ENCODE results near the gene GMPPB. TPM values are rescaled to one million over a fixed set of nuclear protein-coding genes. Genes with fewer than 3 reads are reported as not detected.
"Not testable (repeated sequence)": the region's sequence is repeated elsewhere in the genome, so short reads cannot be mapped to it uniquely, and the experiment has no call there.

GMPPB gene
- total RNA-seq, 1 donor from 2014 or later: 38.0 TPM

- ATAC-seq (no peak), DNase-seq (ENCODE audit: low spot score) (no peak)
These were observed 8.8 kb downstream of the GMPPB start for GRCh38 chr3:49714728-49715550.

- DNase-seq (ENCODE audit: low spot score) (no peak), ATAC-seq (no peak)
These were observed 10.2 kb downstream of the GMPPB start for GRCh38 chr3:49713336-49714105.

- peak; percentile 10 for ATAC-seq
- DNase-seq (ENCODE audit: low spot score): peak; percentile 45
These were observed 11.0 kb downstream of the GMPPB start for GRCh38 chr3:49712631-49713317.

- DNase-seq (ENCODE audit: low spot score): no peak
- ATAC-seq: no peak
These were observed 11.6 kb downstream of the GMPPB start for GRCh38 chr3:49712166-49712565.

GRCh38 chr3:49711489-49711888 lies 12.3 kb downstream of the GMPPB start:
- ATAC-seq (no peak), DNase-seq (ENCODE audit: low spot score) (no peak)

- ATAC-seq (no peak), DNase-seq (ENCODE audit: low spot score) (no peak)
These were observed 13.9 kb downstream of the GMPPB start for GRCh38 chr3:49709852-49710251.

GRCh38 chr3:49707113-49707480 lies 16.7 kb downstream of the GMPPB start:
- ATAC-seq: no peak
- no peak for DNase-seq (ENCODE audit: low spot score)

- ATAC-seq (no peak), DNase-seq (ENCODE audit: low spot score) (no peak)
These were observed 17.2 kb downstream of the GMPPB start for GRCh38 chr3:49706456-49707112.

- no peak for ATAC-seq
- no peak for DNase-seq (ENCODE audit: low spot score)
These were observed 18.3 kb downstream of the GMPPB start for GRCh38 chr3:49705390-49705960.

GRCh38 chr3:49704629-49705028 lies 19.1 kb downstream of the GMPPB start:
- DNase-seq (ENCODE audit: low spot score): no peak
- ATAC-seq: no peak

GRCh38 chr3:49703956-49704355 lies 19.8 kb downstream of the GMPPB start:
- no peak for ATAC-seq
- no peak for DNase-seq (ENCODE audit: low spot score)

- no peak for DNase-seq (ENCODE audit: low spot score)
- peak; percentile 83 for ATAC-seq
These were observed 20.3 kb downstream of the GMPPB start for GRCh38 chr3:49703443-49703927.

GRCh38 chr3:49702672-49703071 lies 21.1 kb downstream of the GMPPB start:
- no peak for DNase-seq (ENCODE audit: low spot score)
- ATAC-seq: no peak

- peak; percentile 51 for ATAC-seq
- no peak for DNase-seq (ENCODE audit: low spot score)
These were observed 22.2 kb downstream of the GMPPB start for GRCh38 chr3:49701388-49702077.

GRCh38 chr3:49700453-49701128 lies 23.2 kb downstream of the GMPPB start:
- ATAC-seq (no peak), DNase-seq (ENCODE audit: low spot score) (no peak)

GRCh38 chr3:49700014-49700413 lies 23.7 kb downstream of the GMPPB start:
- DNase-seq (ENCODE audit: low spot score) (no peak), ATAC-seq (no peak)

- DNase-seq (ENCODE audit: low spot score) (no peak), ATAC-seq (no peak)
These were observed 24.3 kb downstream of the GMPPB start for GRCh38 chr3:49699281-49699979.

- ATAC-seq: peak; percentile 36
- not testable (repeated sequence) for DNase-seq (ENCODE audit: low spot score)
These were observed 28.3 kb downstream of the GMPPB start for GRCh38 chr3:49695350-49696015.

All from left lobe of liver (tissue), 2 donors.